Spleen (tissue), 7 donors: Measurements from ENCODE around the gene SRGAP3.

ENCODE experiments used
- POLR2A ChIP-seq, 3 donors: fragments of 450-650 bp; IDR thresholded peaks; one replicate each; pipeline ENCODE4 v1.5.1; 2017; ENCODE audit warnings: antibody characterized with exemption in 3 of 3, mild to moderate bottlenecking in 1 of 3
- POLR2AphosphoS5 ChIP-seq, 3 donors: sonication (generic); formaldehyde crosslinking; IDR thresholded peaks; one replicate each; pipeline ENCODE4 v1.5.1; 2017; ENCODE audit warnings: antibody characterized with exemption in 3 of 3
- TF ChIP-seq, protein P1 (sequence below), 11 experiments: fragments of 200-600 bp in 7 of 11; fragments of 450-650 bp in 4 of 11; sonication (generic) in 4 of 11; IDR thresholded peaks in 8 of 11; conservative IDR thresholded peaks in 3 of 11; 1 replicate in 7 of 11; 2 replicates in 4 of 11; pipeline versions ENCODE4 v1.4.0 to v1.8.0; 2016 to 2021; ENCODE audit warnings: antibody characterized with exemption in 11 of 11, inconsistent platforms in 4 of 11, mild to moderate bottlenecking in 1 of 11
- donor health status: DM: no; HTN: no; CAD: no; lungs with moderate emphysema.
- donor health status: DM: no; HTN: no; CAD: no.
- donor health status: DM: no; HTN: no; CAD: no.

- TF ChIP-seq, protein P1, sequence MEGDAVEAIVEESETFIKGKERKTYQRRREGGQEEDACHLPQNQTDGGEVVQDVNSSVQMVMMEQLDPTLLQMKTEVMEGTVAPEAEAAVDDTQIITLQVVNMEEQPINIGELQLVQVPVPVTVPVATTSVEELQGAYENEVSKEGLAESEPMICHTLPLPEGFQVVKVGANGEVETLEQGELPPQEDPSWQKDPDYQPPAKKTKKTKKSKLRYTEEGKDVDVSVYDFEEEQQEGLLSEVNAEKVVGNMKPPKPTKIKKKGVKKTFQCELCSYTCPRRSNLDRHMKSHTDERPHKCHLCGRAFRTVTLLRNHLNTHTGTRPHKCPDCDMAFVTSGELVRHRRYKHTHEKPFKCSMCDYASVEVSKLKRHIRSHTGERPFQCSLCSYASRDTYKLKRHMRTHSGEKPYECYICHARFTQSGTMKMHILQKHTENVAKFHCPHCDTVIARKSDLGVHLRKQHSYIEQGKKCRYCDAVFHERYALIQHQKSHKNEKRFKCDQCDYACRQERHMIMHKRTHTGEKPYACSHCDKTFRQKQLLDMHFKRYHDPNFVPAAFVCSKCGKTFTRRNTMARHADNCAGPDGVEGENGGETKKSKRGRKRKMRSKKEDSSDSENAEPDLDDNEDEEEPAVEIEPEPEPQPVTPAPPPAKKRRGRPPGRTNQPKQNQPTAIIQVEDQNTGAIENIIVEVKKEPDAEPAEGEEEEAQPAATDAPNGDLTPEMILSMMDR (IDR thresholded peaks at IDR 0.05 in 8 of 11, conservative IDR thresholded peaks at IDR 0.05 in 3 of 11) = no peak
- no peak for TF ChIP-seq POLR2AphosphoS5 (IDR thresholded peaks at IDR 0.05)
- no peak for TF ChIP-seq POLR2A (IDR thresholded peaks at IDR 0.05)
These were observed 64.4 kb downstream of the SRGAP3 start for GRCh38 chr3:9185046-9185445.
